LNCAP (cell line): ENCODE results near the gene SLAMF9.

Experiments
- CTCF ChIP-seq: fragments of 450-650 bp; IDR thresholded peaks from 2 replicates; pipeline ENCODE4 v1.5.1; 2017; ENCODE audit warnings: mild to moderate bottlenecking

The SLAMF9 gene

DNA sequence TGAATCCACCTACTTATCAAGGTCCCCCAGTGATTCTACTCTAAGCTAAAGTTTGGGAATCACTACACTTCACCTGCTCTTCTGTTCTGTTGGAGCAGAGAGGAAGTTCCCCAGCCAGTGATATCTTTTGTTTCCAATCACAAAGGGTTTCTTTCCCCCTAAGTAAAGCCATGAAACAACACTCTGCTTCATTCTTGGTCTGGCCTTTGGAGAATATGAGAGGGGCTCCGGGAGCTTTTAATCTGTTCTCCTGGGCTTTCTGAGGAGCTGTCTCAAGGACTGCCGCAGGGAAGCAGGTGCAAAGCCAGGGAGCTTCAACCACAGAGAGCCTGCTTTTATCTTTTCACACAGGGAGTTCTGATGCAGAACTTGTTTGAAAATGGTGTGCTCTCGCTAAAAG, 10.1 kb upstream of the SLAMF9 start:
- no peak for TF ChIP-seq CTCF

- no peak for TF ChIP-seq CTCF
These were observed 8.1 kb upstream of the SLAMF9 start for GRCh38 chr1:159962176-159962575.

GRCh38 chr1:159961636-159962035, 7.6 kb upstream of the SLAMF9 start:
- TF ChIP-seq CTCF = no peak

GRCh38 chr1:159960721-159961381, 6.8 kb upstream of the SLAMF9 start:
- TF ChIP-seq CTCF = no peak

DNA sequence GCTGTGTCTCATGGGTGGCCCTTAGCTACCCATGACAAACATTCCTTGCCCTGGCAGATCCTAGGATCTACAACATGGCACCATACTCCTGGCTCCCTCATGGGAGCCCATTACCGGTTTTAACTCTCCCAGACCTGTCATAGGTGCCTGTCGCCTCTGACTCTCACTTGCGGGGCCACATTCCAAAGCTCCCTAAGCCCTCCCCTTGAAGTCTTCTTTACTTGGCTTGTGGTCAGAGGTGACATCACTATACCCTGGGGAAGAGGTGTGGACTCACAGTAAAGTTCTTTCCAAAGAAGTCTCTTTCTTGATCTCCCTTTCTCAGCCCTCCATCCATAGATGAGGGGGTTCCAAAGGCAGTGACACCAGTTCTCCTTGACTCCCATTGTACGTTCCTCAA, 5.4 kb upstream of the SLAMF9 start:
- no peak for TF ChIP-seq CTCF

GRCh38 chr1:159958719-159959380, 4.8 kb upstream of the SLAMF9 start:
- TF ChIP-seq CTCF = no peak

- TF ChIP-seq CTCF = no peak; the same call in 1 of the 2 replicates
These were observed 3.8 kb upstream of the SLAMF9 start for GRCh38 chr1:159957824-159958268.
